ENCODE data around the gene JUN. TPM values are rescaled to one million over a fixed set of nuclear protein-coding genes. Genes with fewer than 3 reads are reported as not detected.

JUN gene
- total RNA-seq, 1 donor from 2014 or later: 10.2 TPM

- Histone ChIP-seq H3K27ac (no peak overlapping the region), H3F3A (ENCODE audit: low read depth) (peaks cover 20% of the 10 kb centered on the region), H3K79me2 (ENCODE audit: low read depth) (no peaks in the 10 kb centered on the region), H2AFZ (replicated peaks) (no peak overlapping the region), H3K9ac (no peak overlapping the region), H4K20me1 (ENCODE audit: low read depth) (peaks cover 19% of the 10 kb centered on the region), H3K4me3 (no peak overlapping the region), H3K4me2 (no peak overlapping the region), H3K27me3 (peaks cover 51% of the 10 kb centered on the region), H3K9me3 (ENCODE audit: low read depth) (no peaks in the 10 kb centered on the region), H3K4me1 (peaks cover 18% of the 10 kb centered on the region), H3K36me3 (no peaks in the 10 kb centered on the region)
- TF ChIP-seq EZH2 (IDR thresholded peaks at IDR 0.05) (no peak), EZH2phosphoT487 (IDR thresholded peaks at IDR 0.05) (no peak), CTCF (IDR thresholded peaks at IDR 0.05) (no peak)
- Mint-ChIP-seq H3K36me3 (peaks cover 4% of the 10 kb centered on the region), H3K27me3 (ENCODE audit: insufficient read depth, low read depth) (peaks cover 31% of the 10 kb centered on the region), H3K27ac (no peak overlapping the region), H3K4me3 (peak overlapping the region; percentile 94), H3K4me1 (peaks cover 32% of the 10 kb centered on the region), H3K9me3 (no peaks in the 10 kb centered on the region)
- no peak for DNase-seq (ENCODE audit: low spot score)
These were observed 4.0 kb downstream of the JUN start for GRCh38 chr1:58779801-58780382.

GRCh38 chr1:58779059-58779754, 4.6 kb downstream of the JUN start:
- peak overlapping the region; percentile 34 for H3K27ac Mint-ChIP-seq
- Histone ChIP-seq H3K79me2 (ENCODE audit: low read depth) (no peaks in the 10 kb centered on the region), H3F3A (ENCODE audit: low read depth) (peaks cover 20% of the 10 kb centered on the region), H3K27ac (no peak overlapping the region), H3K27me3 (peaks cover 44% of the 10 kb centered on the region), H4K20me1 (ENCODE audit: low read depth) (peaks cover 19% of the 10 kb centered on the region), H3K36me3 (no peaks in the 10 kb centered on the region), H3K4me1 (peaks cover 13% of the 10 kb centered on the region), H3K4me3 (no peak overlapping the region), H3K4me2 (no peak overlapping the region), H3K9ac (no peak overlapping the region), H2AFZ (replicated peaks) (no peak overlapping the region), H3K9me3 (ENCODE audit: low read depth) (no peaks in the 10 kb centered on the region)
- H3K4me3 Mint-ChIP-seq: no peak overlapping the region
- no peak for TF ChIP-seq CTCF (IDR thresholded peaks at IDR 0.05)
- TF ChIP-seq EZH2phosphoT487 (IDR thresholded peaks at IDR 0.05): no peak
- no peak for TF ChIP-seq EZH2 (IDR thresholded peaks at IDR 0.05)
- peaks cover 26% of the 10 kb centered on the region for H3K27me3 Mint-ChIP-seq (ENCODE audit: insufficient read depth, low read depth)
- peaks cover 4% of the 10 kb centered on the region for H3K36me3 Mint-ChIP-seq
- H3K9me3 Mint-ChIP-seq: no peaks in the 10 kb centered on the region
- peaks cover 32% of the 10 kb centered on the region for H3K4me1 Mint-ChIP-seq
- no peak for DNase-seq (ENCODE audit: low spot score)

- peaks cover 13% of the 10 kb centered on the region for H3K4me1 ChIP-seq
- H3K4me2 ChIP-seq: no peak overlapping the region
- Mint-ChIP-seq H3K36me3 (peaks cover 4% of the 10 kb centered on the region), H3K9me3 (no peaks in the 10 kb centered on the region), H3K4me1 (peaks cover 35% of the 10 kb centered on the region), H3K27me3 (ENCODE audit: insufficient read depth, low read depth) (peaks cover 22% of the 10 kb centered on the region), H3K4me3 (no peak overlapping the region), H3K27ac (no peak overlapping the region)
- H3K27me3 ChIP-seq: peaks cover 40% of the 10 kb centered on the region
- H3K9me3 ChIP-seq (ENCODE audit: low read depth): no peaks in the 10 kb centered on the region
- H3K79me2 ChIP-seq (ENCODE audit: low read depth): no peaks in the 10 kb centered on the region
- no peaks in the 10 kb centered on the region for H3K36me3 ChIP-seq
- peaks cover 17% of the 10 kb centered on the region for H4K20me1 ChIP-seq (ENCODE audit: low read depth)
- DNase-seq (ENCODE audit: low spot score): no peak
- H3K4me3 ChIP-seq: no peak overlapping the region
- peaks cover 17% of the 10 kb centered on the region for H3F3A ChIP-seq (ENCODE audit: low read depth)
- no peak overlapping the region for H3K9ac ChIP-seq
- no peak overlapping the region for H2AFZ ChIP-seq (replicated peaks)
- no peak overlapping the region for H3K27ac ChIP-seq
- TF ChIP-seq EZH2 (IDR thresholded peaks at IDR 0.05) (no peak), EZH2phosphoT487 (IDR thresholded peaks at IDR 0.05) (no peak)
These were observed 5.4 kb downstream of the JUN start for GRCh38 chr1:58778385-58779000.

Measured in neural progenitor cell (in vitro differentiated cells).